ENCODE data around the gene EEPD1. TPM values are rescaled to one million over a fixed set of nuclear protein-coding genes. Genes with fewer than 3 reads are reported as not detected.
A peak's percentile ranks its signal among the peaks of the same experiment; 100 is the strongest.

The EEPD1 gene
- total RNA-seq, 6 experiments from 2014 or later: 0.95 to 2.7 (median 1.5) TPM

DNA sequence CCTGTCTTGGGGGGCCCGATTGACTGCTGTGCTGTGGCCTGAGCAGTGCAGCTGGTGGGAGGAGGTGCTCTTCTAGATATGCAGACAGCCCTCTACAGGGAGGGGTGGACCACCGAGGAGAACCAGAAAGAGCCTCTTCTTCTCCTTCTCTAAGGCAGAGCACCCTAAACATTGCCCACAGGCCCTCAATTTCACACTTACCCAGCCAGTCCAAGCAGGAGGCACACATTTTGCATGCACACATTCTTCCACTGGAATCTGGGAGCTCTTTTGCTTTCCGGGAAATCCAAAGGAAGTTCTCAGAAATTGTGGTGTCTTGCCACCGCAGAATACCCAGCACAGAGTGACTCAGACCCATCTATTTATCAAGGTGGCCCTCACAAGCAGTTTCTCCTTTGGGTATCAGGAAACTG is 45.8 kb downstream of the EEPD1 start:
- peaks cover 51% of the 10 kb centered on the region for H3K4me1 Mint-ChIP-seq (ENCODE audit: low read depth)
- TF ChIP-seq, protein P1, sequence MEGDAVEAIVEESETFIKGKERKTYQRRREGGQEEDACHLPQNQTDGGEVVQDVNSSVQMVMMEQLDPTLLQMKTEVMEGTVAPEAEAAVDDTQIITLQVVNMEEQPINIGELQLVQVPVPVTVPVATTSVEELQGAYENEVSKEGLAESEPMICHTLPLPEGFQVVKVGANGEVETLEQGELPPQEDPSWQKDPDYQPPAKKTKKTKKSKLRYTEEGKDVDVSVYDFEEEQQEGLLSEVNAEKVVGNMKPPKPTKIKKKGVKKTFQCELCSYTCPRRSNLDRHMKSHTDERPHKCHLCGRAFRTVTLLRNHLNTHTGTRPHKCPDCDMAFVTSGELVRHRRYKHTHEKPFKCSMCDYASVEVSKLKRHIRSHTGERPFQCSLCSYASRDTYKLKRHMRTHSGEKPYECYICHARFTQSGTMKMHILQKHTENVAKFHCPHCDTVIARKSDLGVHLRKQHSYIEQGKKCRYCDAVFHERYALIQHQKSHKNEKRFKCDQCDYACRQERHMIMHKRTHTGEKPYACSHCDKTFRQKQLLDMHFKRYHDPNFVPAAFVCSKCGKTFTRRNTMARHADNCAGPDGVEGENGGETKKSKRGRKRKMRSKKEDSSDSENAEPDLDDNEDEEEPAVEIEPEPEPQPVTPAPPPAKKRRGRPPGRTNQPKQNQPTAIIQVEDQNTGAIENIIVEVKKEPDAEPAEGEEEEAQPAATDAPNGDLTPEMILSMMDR (IDR thresholded peaks at IDR 0.05): no peak
- DNase-seq: peak; percentile 18
- H3K9me3 Mint-ChIP-seq: no peaks in the 10 kb centered on the region
- no peak overlapping the region for H3K4me3 Mint-ChIP-seq
- peaks cover 8% of the 10 kb centered on the region for H3K27me3 Mint-ChIP-seq (ENCODE audit: insufficient read depth)
- no peak overlapping the region for H3K27ac Mint-ChIP-seq
- no peaks in the 10 kb centered on the region for H3K36me3 Mint-ChIP-seq (ENCODE audit: low read depth)

DNA sequence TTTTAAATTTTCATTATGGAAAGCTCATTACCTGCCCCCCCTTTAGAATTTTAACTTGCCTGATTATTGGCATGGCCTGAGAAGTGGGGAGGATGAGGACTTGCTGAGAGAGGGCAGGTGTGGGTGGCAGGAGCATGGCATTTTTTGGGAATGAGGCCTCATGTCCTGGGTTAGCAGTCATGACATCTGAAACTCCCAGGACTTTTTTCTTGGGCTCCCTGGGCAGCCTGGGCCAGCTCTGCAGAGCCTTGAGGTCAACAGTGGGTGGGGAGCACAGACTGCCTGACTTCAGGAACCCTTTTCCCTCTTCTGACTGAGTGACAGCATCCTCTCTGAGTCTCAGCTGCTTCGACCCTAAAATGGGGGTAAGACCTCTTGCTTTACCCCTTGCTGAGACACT is 46.3 kb downstream of the EEPD1 start:
- no peak overlapping the region for H3K27ac Mint-ChIP-seq
- H3K27me3 Mint-ChIP-seq (ENCODE audit: insufficient read depth): peaks cover 8% of the 10 kb centered on the region
- H3K4me1 Mint-ChIP-seq (ENCODE audit: low read depth): peaks cover 46% of the 10 kb centered on the region
- no peaks in the 10 kb centered on the region for H3K36me3 Mint-ChIP-seq (ENCODE audit: low read depth)
- no peaks in the 10 kb centered on the region for H3K9me3 Mint-ChIP-seq
- no peak for DNase-seq
- no peak overlapping the region for H3K4me3 Mint-ChIP-seq
- TF ChIP-seq, protein P1 (IDR thresholded peaks at IDR 0.05): no peak

DNA sequence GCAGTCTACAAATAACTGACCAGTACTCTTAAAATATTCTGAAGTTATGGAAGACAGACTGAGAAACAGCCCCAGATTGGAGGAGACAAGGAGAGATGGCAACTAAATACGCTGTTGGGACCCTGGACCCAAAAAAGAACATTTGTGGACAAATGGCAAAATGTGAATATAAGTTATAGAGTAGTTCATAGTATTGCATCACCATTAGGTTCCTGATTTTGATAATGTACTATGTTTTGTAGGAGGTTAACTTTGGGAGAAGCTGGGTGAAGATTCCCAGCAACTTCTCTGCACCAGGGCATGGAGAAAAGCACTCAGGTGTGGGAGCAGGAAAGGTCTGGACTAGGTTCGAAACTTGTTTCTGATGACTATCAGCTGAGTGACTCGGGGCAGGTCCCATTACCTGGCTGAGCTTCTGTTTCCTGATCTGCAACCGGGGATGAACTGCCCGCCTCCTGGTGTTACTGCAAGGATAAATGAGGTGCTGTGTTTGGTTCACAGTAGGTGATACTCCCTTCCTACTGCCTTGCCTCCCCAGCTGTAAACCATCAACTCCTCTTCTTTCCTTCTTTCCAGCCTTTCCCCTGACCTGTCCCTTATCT is 48.2 kb downstream of the EEPD1 start:
- no peak overlapping the region for H3K27ac Mint-ChIP-seq
- no peaks in the 10 kb centered on the region for H3K36me3 Mint-ChIP-seq (ENCODE audit: low read depth)
- H3K4me3 Mint-ChIP-seq: no peak overlapping the region
- TF ChIP-seq, protein P1 (IDR thresholded peaks at IDR 0.05): no peak
- no peaks in the 10 kb centered on the region for H3K9me3 Mint-ChIP-seq
- H3K27me3 Mint-ChIP-seq (ENCODE audit: insufficient read depth): peaks cover 2% of the 10 kb centered on the region
- H3K4me1 Mint-ChIP-seq (ENCODE audit: low read depth): peaks cover 42% of the 10 kb centered on the region
- DNase-seq: no peak

DNA sequence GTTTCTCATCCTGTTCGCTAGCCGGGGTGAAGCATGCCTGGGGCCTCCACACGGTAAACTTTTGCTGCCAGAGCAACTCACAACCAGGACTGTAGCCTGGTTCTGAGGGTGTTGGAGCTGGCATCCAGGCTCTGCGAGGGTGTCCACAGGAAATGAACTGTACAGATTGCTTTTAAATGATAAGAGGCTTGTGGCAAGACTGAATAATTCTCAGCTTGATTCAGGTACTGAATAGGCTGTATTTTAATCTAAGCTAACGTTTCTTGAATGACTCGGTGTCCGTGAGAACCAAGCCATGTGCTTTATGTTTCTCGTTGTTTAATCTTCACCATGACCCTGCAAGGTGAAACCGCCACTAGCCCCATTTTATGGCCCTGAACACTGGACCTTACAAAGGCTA is 49.3 kb downstream of the EEPD1 start:
- DNase-seq: no peak
- H3K4me1 Mint-ChIP-seq (ENCODE audit: low read depth): peaks cover 49% of the 10 kb centered on the region
- no peak overlapping the region; the same call in 1 of the 2 replicates for H3K27ac Mint-ChIP-seq
- no peak overlapping the region for H3K4me3 Mint-ChIP-seq
- no peaks in the 10 kb centered on the region for H3K9me3 Mint-ChIP-seq
- no peaks in the 10 kb centered on the region for H3K36me3 Mint-ChIP-seq (ENCODE audit: low read depth)
- H3K27me3 Mint-ChIP-seq (ENCODE audit: insufficient read depth): peaks cover 2% of the 10 kb centered on the region
- TF ChIP-seq, protein P1 (IDR thresholded peaks at IDR 0.05): no peak

DNA sequence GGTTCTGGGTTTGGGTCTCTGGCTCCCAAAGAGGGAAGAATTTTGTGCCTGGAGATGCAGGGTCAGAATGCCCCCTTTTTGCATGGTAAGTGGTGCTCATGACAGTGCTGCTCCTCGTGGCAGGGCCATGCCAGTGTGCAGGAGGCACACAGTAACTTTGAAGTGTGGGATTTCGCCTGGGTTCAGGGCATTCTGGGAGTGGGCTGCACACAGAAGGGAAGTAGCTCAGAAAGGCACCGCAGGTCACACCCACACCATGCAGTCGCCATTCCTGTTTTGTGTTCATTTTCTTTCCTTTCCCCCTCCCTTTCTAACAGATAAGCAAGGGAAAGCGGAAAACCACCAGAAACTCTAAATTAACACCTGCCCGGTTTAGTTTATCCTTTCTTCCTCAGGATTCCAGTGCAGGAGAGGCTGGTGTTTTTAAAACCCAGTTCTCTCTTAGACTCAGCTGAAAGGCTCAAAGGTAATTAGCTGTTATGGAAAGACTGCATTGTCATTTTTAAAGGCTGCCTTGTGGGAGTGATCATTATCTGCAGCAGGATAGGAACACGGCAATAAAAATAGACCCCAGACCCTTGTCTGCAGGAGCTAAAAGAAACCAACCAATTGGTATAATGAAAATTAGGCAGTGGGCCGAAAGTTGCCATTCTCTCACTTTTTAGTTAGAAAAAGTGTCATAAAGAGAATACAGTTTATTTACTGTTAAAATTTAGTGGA is 50.2 kb downstream of the EEPD1 start:
- TF ChIP-seq, protein P1 (IDR thresholded peaks at IDR 0.05): no peak
- H3K36me3 Mint-ChIP-seq (ENCODE audit: low read depth): no peaks in the 10 kb centered on the region
- DNase-seq: no peak
- no peaks in the 10 kb centered on the region for H3K9me3 Mint-ChIP-seq
- H3K27ac Mint-ChIP-seq: no peak overlapping the region
- peaks cover 57% of the 10 kb centered on the region for H3K4me1 Mint-ChIP-seq (ENCODE audit: low read depth)
- peaks cover 2% of the 10 kb centered on the region for H3K27me3 Mint-ChIP-seq (ENCODE audit: insufficient read depth)
- no peak overlapping the region for H3K4me3 Mint-ChIP-seq

Data from HFFc6 (cell line).